Heart left ventricle (tissue), 16 donors: Measurements from ENCODE around the gene BRD9. TPM values are rescaled to one million over a fixed set of nuclear protein-coding genes. Genes with fewer than 3 reads are reported as not detected.

Experiments used
- ATAC-seq, 4 donors: fragments of 200-7000 bp; cut with Tn5 transposase; one replicate each; pipeline ENCODE4 v1.9.1; 2020 to 2022; ENCODE audit warnings: moderate library complexity in 4 of 4, mild to moderate bottlenecking in 3 of 4, moderate number of reproducible peaks in 1 of 4
- DNase-seq, 5 donors: peaks; one replicate each; pipeline ENCODE4 v3.0.0-alpha.2; 2020
- H3K27ac ChIP-seq, 12 donors: fragments of 200-600 bp; sonication (generic) in 4 of 12; one replicate each; pipeline versions ENCODE4 v1.5.0 to v1.8.0; 2016 to 2022; ENCODE audit warnings: mild to moderate bottlenecking in 2 of 12
- H3K27me3 ChIP-seq, 9 donors: fragments of 200-600 bp; sonication (generic) in 2 of 9; one replicate each; pipeline versions ENCODE4 v1.5.1 to v1.8.0; 2016 to 2022; ENCODE audit warnings: mild to moderate bottlenecking in 3 of 9
- H3K36me3 ChIP-seq, 9 donors: fragments of 200-600 bp; sonication (generic) in 2 of 9; one replicate each; pipeline versions ENCODE4 v1.5.0 to v1.8.0; 2018 to 2022; ENCODE audit warnings: mild to moderate bottlenecking in 2 of 9
- H3K4me1 ChIP-seq, 12 donors: fragments of 200-600 bp; sonication (generic) in 4 of 12; one replicate each; pipeline versions ENCODE4 v1.5.0 to v1.8.0; 2016 to 2022; ENCODE audit warnings: mild to moderate bottlenecking in 3 of 12
- H3K4me3 ChIP-seq, 12 donors: fragments of 200-600 bp; sonication (generic) in 4 of 12; one replicate each; pipeline versions ENCODE4 v1.5.0 to v1.8.0; 2017 to 2022; ENCODE audit warnings: mild to moderate bottlenecking in 9 of 12, moderate library complexity in 4 of 12
- H3K9me3 ChIP-seq, 12 donors: fragments of 200-600 bp; sonication (generic) in 4 of 12; one replicate each; pipeline versions ENCODE4 v1.5.0 to v1.8.0; 2016 to 2022; ENCODE audit warnings: mild to moderate bottlenecking in 1 of 12
- POLR2A ChIP-seq, 2 donors: fragments of 450-650 bp; IDR thresholded peaks; one replicate each; pipeline ENCODE4 v1.6.1; 2017; ENCODE audit warnings: antibody characterized with exemption in 2 of 2, mild to moderate bottlenecking in 2 of 2, moderate library complexity in 2 of 2
- WGBS, 4 donors: extraction: QIAGEN DNeasy Blood & Tissue Kit in 2 of 4; methylation state at CpG; one replicate each; pipeline versions ENCODE4 v1.1.5 to v1.1.7; 2013 to 2018; 5-methylcytosine and 5-hydroxymethylcytosine counted together
- intact Hi-C, 10 donors: fragments of 100-400 bp; cut with DNase I; formaldehyde crosslinking; loops; one replicate each; pipeline versions ENCODE4 v1.11.1 to v1.14.2; 2022
- polyA plus RNA-seq, 2 donors: library from polyadenylated mRNA; stranded (reverse); fragments of 200-250 nt; gene quantifications; one replicate each; pipeline ENCODE4 v1.2.3, GENCODE V29; 2013
- total RNA-seq, 9 donors: library from RNA; depleted of rRNA in 2 of 9; stranded (reverse); fragments of >200 nt in 2 of 9; fragmentation: NEBNext Ultra II Directional in 3 of 9; extraction: Animal tissue kit (Norgen Biotek cat#: 25700) in 3 of 9; gene quantifications; one replicate each; pipeline versions ENCODE4 v1.1.0 to v1.2.4, GENCODE V29; 2016 to 2023
- TF ChIP-seq, protein P1 (sequence below), 12 donors: fragments of 200-600 bp; sonication (generic) in 4 of 12; IDR thresholded peaks; one replicate each; pipeline versions ENCODE4 v1.5.0 to v1.8.0; 2018 to 2022; ENCODE audit warnings: antibody characterized with exemption in 12 of 12, mild to moderate bottlenecking in 5 of 12
- donor health status: ischemic (EF 13 %, LVEDD 7.1; RV severe dilation, severe dysfunction).
- donor health status: healthy with polysubstance abuse.
- donor health status: DM: no; HTN: yes; CAD: no.
- donor health status: DM: no; HTN: no; CAD: no.
- donor health status: ischemic (EF 25% LVEDD 6.9; RV normal size, moderate dysfunction).
- donor health status: ischemic (EF 25% LVEDD 5.7; RV mildly dilated, moderate dysfunction).
- donor health status: healthy.
- donor health status: DM: yes; HTN: yes; CAD: no.
- donor health status: ischemic (EF 35%, LVEDD 5.7; RV mildly dilated, moderate dysfunction).
- donor health status: nonischemic (EF 11% LVEDD 7.7; RV severe dilation, severe dysfunction).
- donor health status: DM: yes; HTN: yes; CAD: no.
- donor health status: PGD.
- donor health status: ischemic (EF 29% LVEDD 5.4; RV normal size, mild dysfunction).
- donor health status: nonischemic (EF 23%, LVEDD 6.1; RV moderate dilation, normal function).

BRD9 gene
- total and polyA plus RNA-seq, 11 donors = 17.5 to 32.1 (median 22.5) TPM

DNA sequence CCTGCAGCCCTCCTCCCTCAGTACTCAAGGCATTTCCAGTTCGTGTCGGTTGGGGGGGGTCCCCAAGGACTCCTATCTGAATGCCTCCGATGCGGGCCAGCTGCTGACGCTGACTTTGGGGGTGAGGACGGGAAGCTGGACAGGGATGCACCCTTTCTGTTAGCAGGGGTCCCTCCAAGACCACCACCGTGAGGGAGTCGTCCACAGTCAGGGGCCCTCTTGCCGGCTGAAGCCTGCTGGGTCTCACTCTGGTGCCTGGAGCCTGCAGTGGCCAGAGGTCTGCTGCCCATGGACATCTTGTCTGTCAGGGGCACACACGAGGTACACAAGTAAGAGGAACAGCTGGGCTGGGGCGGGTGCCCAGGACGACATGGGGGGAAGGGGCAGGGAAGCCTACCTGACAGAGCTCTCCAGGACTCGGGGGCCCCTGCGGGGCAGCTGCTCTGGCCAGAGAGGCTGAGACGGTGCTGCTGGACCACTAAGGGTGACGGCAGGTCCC lies 32.8 kb downstream of the BRD9 start:
- DNase-seq = peak in 3 of 5 donors; percentile 16 to 61 (median 20)
- Histone ChIP-seq H3K4me1 (no peaks in the 10 kb centered on the region), H3K4me3 (no peak overlapping the region), H3K36me3 (peaks cover 0 to 29% (median 25%) of the 10 kb centered on the region in 9 donors), H3K27me3 (no peaks in the 10 kb centered on the region), H3K9me3 (no peaks in the 10 kb centered on the region), H3K27ac (no peak overlapping the region)
- WGBS, 4 donors = 76 to 80% (median 77%) methylated on average over 11 to 16 of the region's 16 CpGs
- TF ChIP-seq, protein P1, sequence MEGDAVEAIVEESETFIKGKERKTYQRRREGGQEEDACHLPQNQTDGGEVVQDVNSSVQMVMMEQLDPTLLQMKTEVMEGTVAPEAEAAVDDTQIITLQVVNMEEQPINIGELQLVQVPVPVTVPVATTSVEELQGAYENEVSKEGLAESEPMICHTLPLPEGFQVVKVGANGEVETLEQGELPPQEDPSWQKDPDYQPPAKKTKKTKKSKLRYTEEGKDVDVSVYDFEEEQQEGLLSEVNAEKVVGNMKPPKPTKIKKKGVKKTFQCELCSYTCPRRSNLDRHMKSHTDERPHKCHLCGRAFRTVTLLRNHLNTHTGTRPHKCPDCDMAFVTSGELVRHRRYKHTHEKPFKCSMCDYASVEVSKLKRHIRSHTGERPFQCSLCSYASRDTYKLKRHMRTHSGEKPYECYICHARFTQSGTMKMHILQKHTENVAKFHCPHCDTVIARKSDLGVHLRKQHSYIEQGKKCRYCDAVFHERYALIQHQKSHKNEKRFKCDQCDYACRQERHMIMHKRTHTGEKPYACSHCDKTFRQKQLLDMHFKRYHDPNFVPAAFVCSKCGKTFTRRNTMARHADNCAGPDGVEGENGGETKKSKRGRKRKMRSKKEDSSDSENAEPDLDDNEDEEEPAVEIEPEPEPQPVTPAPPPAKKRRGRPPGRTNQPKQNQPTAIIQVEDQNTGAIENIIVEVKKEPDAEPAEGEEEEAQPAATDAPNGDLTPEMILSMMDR (IDR thresholded peaks at IDR 0.05) = no peak
- no peak for TF ChIP-seq POLR2A (IDR thresholded peaks at IDR 0.05)
- intact Hi-C loops = no loop called here
- no peak for ATAC-seq

DNA sequence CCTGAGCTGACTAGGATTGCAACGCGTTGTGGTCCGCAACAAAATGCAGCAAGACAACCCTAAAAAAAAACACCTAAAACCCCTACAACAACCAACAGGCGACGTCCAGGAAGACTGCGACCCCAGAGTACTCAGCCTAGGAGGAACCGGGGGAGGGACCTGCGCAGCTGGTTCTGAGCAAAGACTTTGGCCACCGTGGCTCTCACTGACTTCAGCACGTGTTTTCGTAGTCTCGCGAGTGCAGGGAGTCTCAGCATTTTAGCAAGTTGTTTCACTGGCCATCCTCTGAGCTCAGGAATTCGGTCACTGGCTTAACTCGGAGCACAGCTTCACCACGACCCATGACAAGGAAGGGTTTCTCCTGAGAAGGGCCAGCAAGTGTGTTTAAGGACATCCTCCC lies 33.2 kb downstream of the BRD9 start:
- H3K27me3 ChIP-seq = no peaks in the 10 kb centered on the region
- ATAC-seq (no peak), DNase-seq (peak in 3 of 5 donors; percentile 0 to 27 (median 22))
- H3K27ac ChIP-seq = no peak overlapping the region
- intact Hi-C loops = no loop called here
- no peaks in the 10 kb centered on the region for H3K4me1 ChIP-seq
- 74 to 90% (median 82%) methylated on average over 16 of the region's 16 CpGs for WGBS, 4 donors
- TF ChIP-seq, protein P1 (IDR thresholded peaks at IDR 0.05) = no peak
- no peak for TF ChIP-seq POLR2A (IDR thresholded peaks at IDR 0.05)
- H3K9me3 ChIP-seq = no peaks in the 10 kb centered on the region
- H3K4me3 ChIP-seq = no peak overlapping the region
- H3K36me3 ChIP-seq = peaks cover 0 to 25% (median 21%) of the 10 kb centered on the region in 9 donors

DNA sequence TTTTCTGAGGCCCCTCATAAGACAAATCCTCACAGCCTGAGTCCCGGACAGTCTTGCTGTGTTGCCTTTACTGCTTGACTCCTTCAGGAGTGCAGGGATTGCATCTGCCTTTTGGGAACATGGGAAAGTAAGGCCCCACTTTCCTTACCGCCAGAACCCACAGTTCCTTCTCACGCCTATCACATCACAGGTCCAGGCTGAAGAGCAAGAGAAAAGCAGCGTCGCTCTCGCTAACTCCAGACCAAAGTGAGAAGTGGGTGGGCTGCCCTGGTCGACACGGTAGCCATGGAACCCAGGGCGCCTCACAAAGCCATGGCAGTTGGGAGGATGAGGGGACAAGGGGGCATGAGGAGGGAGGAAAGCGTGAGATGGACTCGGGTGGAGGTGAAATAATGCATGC lies 33.9 kb downstream of the BRD9 start:
- 91 to 94% (median 93%) methylated on average over 11 of the region's 11 CpGs for WGBS, 4 donors

DNA sequence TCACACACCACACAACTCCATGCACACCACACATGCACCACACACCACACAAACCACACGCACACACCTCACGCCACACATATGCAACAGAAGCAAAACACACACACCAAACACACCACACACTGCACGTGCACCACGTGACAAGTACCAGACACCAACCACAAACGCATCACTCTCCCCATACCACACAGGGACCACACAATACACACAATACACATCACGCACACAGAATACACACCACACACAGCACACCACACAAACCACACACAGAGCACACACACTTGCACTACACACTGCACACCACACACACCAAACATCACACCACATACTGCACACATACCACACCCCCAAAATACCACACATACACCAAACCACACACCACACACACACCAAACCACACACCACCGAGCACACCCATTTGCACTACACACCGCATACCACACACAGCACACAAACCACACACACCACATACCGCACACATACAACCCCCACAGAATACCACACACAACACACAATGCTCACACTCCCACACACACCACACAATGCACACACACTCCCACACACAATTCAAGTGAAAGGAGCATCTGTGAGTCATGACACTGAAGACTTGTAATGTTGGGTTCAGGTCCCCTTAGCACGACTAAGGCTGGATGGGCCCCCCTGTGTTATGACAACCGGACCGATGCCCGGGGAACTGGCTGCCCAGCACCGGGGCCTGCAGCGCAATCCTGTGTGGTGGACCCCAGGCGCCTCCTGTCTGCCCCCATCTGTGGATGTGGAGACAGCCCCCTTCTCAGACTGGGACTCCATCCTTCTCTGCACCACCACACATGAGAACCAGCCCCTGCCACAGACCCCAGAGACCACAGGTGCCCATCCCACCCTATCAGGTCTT lies 35.8 kb downstream of the BRD9 start:
- intact Hi-C loops = no loop called here
- DNase-seq = peak in 2 of 5 donors; percentile 9 to 31
- Histone ChIP-seq H3K9me3 (no peaks in the 10 kb centered on the region), H3K36me3 (no peaks in the 10 kb centered on the region), H3K27me3 (no peaks in the 10 kb centered on the region), H3K4me3 (no peak overlapping the region), H3K27ac (no peak overlapping the region), H3K4me1 (no peaks in the 10 kb centered on the region)
- peak in 1 of 4 donors; percentile 7 for ATAC-seq
- TF ChIP-seq POLR2A (IDR thresholded peaks at IDR 0.05) = no peak
- TF ChIP-seq, protein P1 (IDR thresholded peaks at IDR 0.05) = no peak
- WGBS, 4 donors = 89 to 94% (median 92%) methylated on average over 13 to 16 of the region's 16 CpGs

More for the DNA sequence above, 33.9 kb downstream of the BRD9 start:
- Histone ChIP-seq H3K36me3 (peaks cover 0 to 18% (median 14%) of the 10 kb centered on the region in 9 donors), H3K4me3 (no peak overlapping the region), H3K27me3 (no peaks in the 10 kb centered on the region), H3K27ac (no peak overlapping the region), H3K4me1 (no peaks in the 10 kb centered on the region), H3K9me3 (no peaks in the 10 kb centered on the region)
- intact Hi-C loops = no loop called here
- TF ChIP-seq, protein P1 (IDR thresholded peaks at IDR 0.05) = no peak
- no peak for TF ChIP-seq POLR2A (IDR thresholded peaks at IDR 0.05)
- peak in 2 of 5 donors; percentile 1 to 34 for DNase-seq
- ATAC-seq = no peak
